Measurements from ENCODE around the gene LEMD2. TPM values are rescaled to one million over a fixed set of nuclear protein-coding genes. Genes with fewer than 3 reads are reported as not detected.
"Not testable (repeated sequence)": the region's sequence is repeated elsewhere in the genome, so short reads cannot be mapped to it uniquely, and the experiment has no call there.

LEMD2 gene
- total RNA-seq, 1 donor from 2014 or later = 61.5 TPM

DNA sequence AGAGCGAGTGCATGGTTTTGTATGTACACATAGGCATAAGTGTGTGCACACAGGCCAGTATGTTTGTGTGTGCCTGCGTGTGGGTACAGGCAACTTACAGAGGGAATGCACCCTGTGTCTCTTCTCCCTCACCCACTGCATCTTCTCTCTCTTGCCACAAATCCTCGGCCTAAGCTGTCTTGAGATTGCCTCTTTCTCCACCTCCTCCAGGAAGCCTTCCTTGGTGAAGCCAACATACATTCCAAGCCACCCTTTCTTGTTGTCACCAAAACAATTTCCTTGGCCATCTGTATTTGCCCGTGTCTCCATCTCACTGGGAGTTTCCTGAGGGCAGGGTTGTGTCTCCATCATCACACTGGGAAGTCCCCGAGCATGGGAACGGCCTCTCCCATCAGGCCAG is 44.7 kb upstream of the LEMD2 start:
- peaks cover 5% of the 10 kb centered on the region for H3K27me3 ChIP-seq
- ATAC-seq = no peak
- TF ChIP-seq CTCF (IDR thresholded peaks at IDR 0.05) = no peak
- no peak for DNase-seq
- no peaks in the 10 kb centered on the region for H3K9me3 ChIP-seq
- no peak overlapping the region for H3K4me3 ChIP-seq
- no peak overlapping the region for H3K27ac ChIP-seq
- intact Hi-C loops (cut with DNase I) = no loop called here
- no peaks in the 10 kb centered on the region for H3K36me3 ChIP-seq
- H3K4me1 ChIP-seq = no peaks in the 10 kb centered on the region

- H3K27me3 ChIP-seq; DNase-seq; intact Hi-C loops (cut with DNase I): not testable (repeated sequence)
Observed at GRCh38 chr6:33832831-33833230, 43.9 kb upstream of the LEMD2 start.

GRCh38 chr6:33831725-33832124 is 42.8 kb upstream of the LEMD2 start:
- H3K36me3 ChIP-seq; H3K27me3 ChIP-seq; ATAC-seq; H3K4me1 ChIP-seq; DNase-seq; H3K4me3 ChIP-seq; intact Hi-C loops (cut with DNase I); H3K9me3 ChIP-seq; H3K27ac ChIP-seq: not testable (repeated sequence)

More at GRCh38 chr6:33832831-33833230, 43.9 kb upstream of the LEMD2 start:
- not testable (repeated sequence) for H3K4me3 ChIP-seq, H3K27ac ChIP-seq, H3K4me1 ChIP-seq, H3K36me3 ChIP-seq, H3K9me3 ChIP-seq, ATAC-seq

GRCh38 chr6:33830635-33831240 is 41.8 kb upstream of the LEMD2 start:
- intact Hi-C loops (cut with DNase I) = no loop called here
- DNase-seq (no peak), ATAC-seq (no peak)
- Histone ChIP-seq H3K27me3 (peaks cover 5% of the 10 kb centered on the region), H3K4me3 (no peak overlapping the region), H3K27ac (no peak overlapping the region), H3K36me3 (no peaks in the 10 kb centered on the region), H3K9me3 (no peaks in the 10 kb centered on the region), H3K4me1 (no peaks in the 10 kb centered on the region)
- no peak for TF ChIP-seq CTCF (IDR thresholded peaks at IDR 0.05)

- TF ChIP-seq CTCF (IDR thresholded peaks at IDR 0.05) = no peak
- no peak overlapping the region for H3K4me3 ChIP-seq
- no peak for DNase-seq
- ATAC-seq = no peak
- H3K4me1 ChIP-seq = no peaks in the 10 kb centered on the region
- H3K27ac ChIP-seq = no peak overlapping the region
- intact Hi-C loops (cut with DNase I) = no loop called here
- no peaks in the 10 kb centered on the region for H3K9me3 ChIP-seq
- peaks cover 5% of the 10 kb centered on the region for H3K27me3 ChIP-seq
- no peaks in the 10 kb centered on the region for H3K36me3 ChIP-seq
Observed at GRCh38 chr6:33828764-33829731, 40.1 kb upstream of the LEMD2 start.

GRCh38 chr6:33828452-33828763 is 39.5 kb upstream of the LEMD2 start:
- Histone ChIP-seq H3K27ac (no peak overlapping the region), H3K36me3 (no peaks in the 10 kb centered on the region), H3K27me3 (peaks cover 5% of the 10 kb centered on the region), H3K9me3 (no peaks in the 10 kb centered on the region), H3K4me1 (no peaks in the 10 kb centered on the region), H3K4me3 (no peak overlapping the region)
- intact Hi-C loops (cut with DNase I) = no loop called here
- ATAC-seq = no peak
- no peak for TF ChIP-seq CTCF (IDR thresholded peaks at IDR 0.05)
- DNase-seq = no peak
